CD8-positive, alpha-beta memory T cell (primary cell): ENCODE measurements around the gene UBALD2. TPM values are rescaled to one million over a fixed set of nuclear protein-coding genes. Genes with fewer than 3 reads are reported as not detected.

ENCODE experiments used
- CTCF ChIA-PET: fragments of 350-600 bp; sonication (Branson Sonifier 250); formaldehyde crosslinking; loops from one replicate; lab custom pipeline; 2021; ENCODE audit warnings: antibody characterized with exemption; lab: Charles Lee
- POLR2A ChIA-PET: fragments of 350-600 bp; sonication (Branson Sonifier 250); formaldehyde crosslinking; loops from one replicate; lab custom pipeline; 2021; ENCODE audit warnings: antibody characterized with exemption; lab: Charles Lee
- DNase-seq, 5 donors: peaks; one replicate each; pipeline versions ENCODE4 v3.0.0 to v3.0.0-alpha.2; 2020 to 2022; ENCODE audit warnings: mixed read lengths in 1 of 5
- H3K27ac ChIP-seq: one replicate; pipeline ENCODE4 v1.7.0; 2013; ENCODE audit warnings: low read depth, mild to moderate bottlenecking, low read length, moderate library complexity
- H3K27me3 ChIP-seq: 2 replicates; pipeline ENCODE4 v1.7.0; 2013; ENCODE audit warnings: low read length, mild to moderate bottlenecking; ENCODE audit not compliant: insufficient read depth, poor library complexity, severe bottlenecking
- H3K36me3 ChIP-seq: 2 replicates; pipeline ENCODE4 v1.7.0; 2013; ENCODE audit warnings: mild to moderate bottlenecking, low read length, moderate library complexity; ENCODE audit not compliant: insufficient read depth
- H3K4me1 ChIP-seq: 2 replicates; pipeline ENCODE4 v1.7.0; 2013; ENCODE audit warnings: mild to moderate bottlenecking, low read length, moderate library complexity; ENCODE audit not compliant: insufficient read depth
- H3K4me3 ChIP-seq: 2 replicates; pipeline ENCODE4 v1.7.0; 2013; ENCODE audit warnings: mild to moderate bottlenecking, low read length
- H3K9me3 ChIP-seq: 2 replicates; pipeline ENCODE4 v1.7.0; 2013; ENCODE audit warnings: mild to moderate bottlenecking, low read length
- H3K27ac Mint-ChIP-seq, 8 donors: one replicate each; pipeline ENCODE4 v1.8.0; 2020 to 2021; ENCODE audit warnings: mixed read lengths in 8 of 8, mild to moderate bottlenecking in 6 of 8, inconsistent platforms in 3 of 8, moderate library complexity in 3 of 8
- H3K27me3 Mint-ChIP-seq, 2 donors: one replicate each; pipeline ENCODE4 v1.8.0; 2020 to 2021; ENCODE audit warnings: mixed read lengths in 2 of 2, mild to moderate bottlenecking in 1 of 2, moderate library complexity in 1 of 2
- H3K36me3 Mint-ChIP-seq, 3 donors: one replicate each; pipeline ENCODE4 v1.8.0; 2020 to 2021; ENCODE audit warnings: mixed read lengths in 3 of 3, inconsistent platforms in 1 of 3, mild to moderate bottlenecking in 1 of 3
- H3K4me1 Mint-ChIP-seq, 3 donors: one replicate each; pipeline ENCODE4 v1.8.0; 2020 to 2021; ENCODE audit warnings: mixed read lengths in 3 of 3, inconsistent platforms in 1 of 3, mild to moderate bottlenecking in 1 of 3
- H3K4me3 Mint-ChIP-seq, 7 donors: one replicate each; pipeline ENCODE4 v1.8.0; 2020 to 2021; ENCODE audit warnings: mixed read lengths in 7 of 7, mild to moderate bottlenecking in 6 of 7, moderate library complexity in 4 of 7, inconsistent platforms in 2 of 7
- H3K9me3 Mint-ChIP-seq, 5 donors: one replicate each; pipeline ENCODE4 v1.8.0; 2020 to 2022; ENCODE audit warnings: mixed read lengths in 5 of 5, mild to moderate bottlenecking in 3 of 5, moderate library complexity in 2 of 5, inconsistent platforms in 1 of 5
- polyA plus RNA-seq: library from polyadenylated mRNA; unstranded; fragments of 300-500 nt; fragmentation: Illumina TruSeq; gene quantifications from one replicate; pipeline ENCODE4 v1.2.3, GENCODE V29; 2021
- total RNA-seq, 2 experiments: library from RNA; stranded (reverse); gene quantifications; one replicate each; pipeline ENCODE4 v1.2.3, GENCODE V29; 2021

Gene UBALD2
- total and polyA plus RNA-seq, 3 experiments from 2014 or later: 8.7 to 133 (median 125) TPM

GRCh38 chr17:76271669-76272540 lies 6.8 kb downstream of the UBALD2 start:
- H3K27me3 ChIP-seq: no peaks in the 10 kb centered on the region
- H3K9me3 ChIP-seq: no peaks in the 10 kb centered on the region
- Mint-ChIP-seq H3K27me3 (no peaks in the 10 kb centered on the region), H3K9me3 (no peaks in the 10 kb centered on the region), H3K4me3 (peak overlapping the region; percentile 71 to 91 (median 82)), H3K4me1 (peaks cover 54 to 79% (median 54%) of the 10 kb centered on the region in 3 donors), H3K27ac (peak overlapping the region; percentile 92 to 98 (median 95)), H3K36me3 (peaks cover 0 to 28% (median 6%) of the 10 kb centered on the region in 3 donors)
- POLR2A ChIA-PET: interaction anchor here (0.6 to 4.3 kb wide), 16 partner anchors 9 to 151 kb away, joined by 3 to 38 read pairs (median 4); partner anchors contain the start of genes FOXJ1 and UBALD2
- DNase-seq: peak; percentile 44 to 82 (median 71)
- CTCF ChIA-PET: interaction anchor here (1.0 to 7.3 kb wide), 8 partner anchors 8 to 150 kb away, joined by 4 to 50 read pairs (median 8); no protein-coding TSS in a partner anchor
- H3K4me1 ChIP-seq: peaks cover 74% of the 10 kb centered on the region
- H3K36me3 ChIP-seq: peaks cover 19% of the 10 kb centered on the region
- H3K4me3 ChIP-seq: peak overlapping the region; percentile 59
- H3K27ac ChIP-seq: peak overlapping the region; percentile 67

- DNase-seq: peak in 3 of 5 donors; percentile 31 to 56 (median 55)
- H3K4me3 Mint-ChIP-seq: peak overlapping the region; percentile 71 to 91 (median 82)
- Histone ChIP-seq H3K36me3 (peaks cover 16% of the 10 kb centered on the region), H3K4me1 (peaks cover 65% of the 10 kb centered on the region), H3K9me3 (no peaks in the 10 kb centered on the region), H3K4me3 (peak overlapping the region; percentile 59), H3K27ac (peak overlapping the region; percentile 67), H3K27me3 (no peaks in the 10 kb centered on the region)
- H3K27ac Mint-ChIP-seq: peak overlapping the region; percentile 92 to 98 (median 94)
- POLR2A ChIA-PET: interaction anchor here (0.6 to 4.3 kb wide), 13 partner anchors 10 to 152 kb away, joined by 3 to 38 read pairs (median 4); partner anchors contain the start of genes FOXJ1, RNF157 and UBALD2
- no peaks in the 10 kb centered on the region for H3K9me3 Mint-ChIP-seq
- CTCF ChIA-PET: interaction anchor here (2.0 to 7.3 kb wide), 6 partner anchors 7 to 151 kb away, joined by 4 to 50 read pairs (median 28); no protein-coding TSS in a partner anchor
- peaks cover 45 to 70% (median 46%) of the 10 kb centered on the region in 3 donors for H3K4me1 Mint-ChIP-seq
- peaks cover 0 to 21% (median 5%) of the 10 kb centered on the region in 3 donors for H3K36me3 Mint-ChIP-seq
- no peaks in the 10 kb centered on the region for H3K27me3 Mint-ChIP-seq
Observed at GRCh38 chr17:76272541-76273444, 7.6 kb downstream of the UBALD2 start.

- DNase-seq: no peak
- peak overlapping the region; percentile 85 to 98 (median 94) for H3K27ac Mint-ChIP-seq
- Histone ChIP-seq H3K4me1 (peaks cover 58% of the 10 kb centered on the region), H3K9me3 (no peaks in the 10 kb centered on the region), H3K36me3 (peaks cover 12% of the 10 kb centered on the region), H3K27me3 (no peaks in the 10 kb centered on the region), H3K27ac (peak overlapping the region; percentile 67), H3K4me3 (no peak overlapping the region)
- peaks cover 38 to 62% (median 39%) of the 10 kb centered on the region in 3 donors for H3K4me1 Mint-ChIP-seq
- no peaks in the 10 kb centered on the region for H3K27me3 Mint-ChIP-seq
- CTCF ChIA-PET: interaction anchor here (2.7 to 7.1 kb wide), 3 partner anchors 10 to 151 kb away, joined by 8 to 46 read pairs (median 16); no protein-coding TSS in a partner anchor
- peak overlapping the region in 4 of 7 donors; percentile 71 to 91 (median 80) for H3K4me3 Mint-ChIP-seq
- H3K36me3 Mint-ChIP-seq: peaks cover 0 to 14% (median 0%) of the 10 kb centered on the region in 3 donors
- no peaks in the 10 kb centered on the region for H3K9me3 Mint-ChIP-seq
- POLR2A ChIA-PET: interaction anchor here (0.5 to 4.3 kb wide), 6 partner anchors 11 to 452 kb away, joined by 3 to 38 read pairs (median 5); partner anchors contain the start of genes RNF157 and UBALD2
Observed at GRCh38 chr17:76273445-76274111, 8.4 kb downstream of the UBALD2 start.

- H3K36me3 Mint-ChIP-seq: peaks cover 0 to 9% (median 0%) of the 10 kb centered on the region in 3 donors
- no peaks in the 10 kb centered on the region for H3K27me3 ChIP-seq
- H3K4me1 ChIP-seq: peaks cover 52% of the 10 kb centered on the region
- ChIA-PET CTCF (interaction anchor here (1.1 to 7.1 kb wide), 3 partner anchors 94 to 152 kb away, joined by 3 to 46 read pairs (median 16); no protein-coding TSS in a partner anchor), POLR2A (interaction anchor here (0.6 to 4.3 kb wide), 5 partner anchors 11 to 95 kb away, joined by 3 to 38 read pairs (median 6); partner anchors contain the start of genes RNF157 and UBALD2)
- H3K4me3 ChIP-seq: no peak overlapping the region
- no peaks in the 10 kb centered on the region for H3K9me3 Mint-ChIP-seq
- no peak overlapping the region for H3K27ac ChIP-seq
- no peaks in the 10 kb centered on the region for H3K9me3 ChIP-seq
- peaks cover 32 to 56% (median 34%) of the 10 kb centered on the region in 3 donors for H3K4me1 Mint-ChIP-seq
- H3K27me3 Mint-ChIP-seq: no peaks in the 10 kb centered on the region
- H3K36me3 ChIP-seq: peaks cover 7% of the 10 kb centered on the region
- peak overlapping the region in 2 of 7 donors; percentile 20 to 24 for H3K4me3 Mint-ChIP-seq
- H3K27ac Mint-ChIP-seq: peak overlapping the region in 6 of 8 donors; percentile 26 to 79 (median 36)
- no peak for DNase-seq
Observed at GRCh38 chr17:76274112-76274956, 9.2 kb downstream of the UBALD2 start.

DNA sequence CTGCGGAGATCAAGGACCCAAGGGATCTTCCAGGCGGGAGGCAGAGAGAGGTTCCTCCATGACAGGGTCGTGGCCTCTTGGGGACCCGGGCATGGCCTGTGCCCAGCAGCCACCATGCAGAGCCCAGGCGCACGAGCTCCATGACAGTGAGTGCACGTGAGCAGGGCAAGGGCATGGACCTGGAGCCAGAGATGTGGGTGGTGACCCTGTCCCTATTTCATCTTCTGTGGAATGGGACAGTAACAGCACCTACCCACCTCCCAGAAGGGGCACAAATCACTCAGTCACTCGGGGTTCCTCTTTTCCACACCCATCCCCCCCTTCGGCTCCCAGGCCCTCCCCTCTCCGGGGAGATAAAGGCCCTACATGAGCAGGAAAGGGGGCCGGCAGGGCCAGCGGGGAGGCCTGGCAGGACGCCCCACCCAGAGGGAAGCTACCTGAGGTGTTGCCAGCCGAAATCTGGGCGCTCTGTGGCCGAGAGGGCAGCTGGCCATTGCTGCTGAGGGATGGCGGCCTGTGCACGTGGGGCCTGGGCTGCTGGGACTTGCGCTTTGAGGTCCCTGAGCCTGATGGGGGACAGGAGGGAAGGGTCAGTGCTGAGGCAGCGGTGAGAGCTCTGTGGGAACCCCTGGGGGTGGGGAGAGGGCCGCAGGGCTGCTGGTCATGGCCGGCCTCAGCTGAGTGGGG lies 10.4 kb downstream of the UBALD2 start:
- ChIA-PET CTCF (interaction anchor here (0.8 to 3.7 kb wide), 4 partner anchors 95 to 154 kb away, joined by 3 to 16 read pairs (median 3); no protein-coding TSS in a partner anchor), POLR2A (no interaction called here)
- H3K4me1 ChIP-seq: peaks cover 50% of the 10 kb centered on the region
- no peaks in the 10 kb centered on the region for H3K27me3 ChIP-seq
- Mint-ChIP-seq H3K36me3 (peaks cover 0 to 4% (median 0%) of the 10 kb centered on the region in 3 donors), H3K27ac (peak overlapping the region in 1 of 8 donors; percentile 74), H3K4me1 (peaks cover 23 to 50% (median 28%) of the 10 kb centered on the region in 3 donors), H3K9me3 (no peaks in the 10 kb centered on the region), H3K4me3 (no peak overlapping the region), H3K27me3 (no peaks in the 10 kb centered on the region)
- no peaks in the 10 kb centered on the region for H3K9me3 ChIP-seq
- peaks cover 4% of the 10 kb centered on the region for H3K36me3 ChIP-seq
- no peak overlapping the region for H3K27ac ChIP-seq
- no peak for DNase-seq
- no peak overlapping the region for H3K4me3 ChIP-seq

GRCh38 chr17:76276069-76276431 lies 10.9 kb downstream of the UBALD2 start:
- Histone ChIP-seq H3K27me3 (no peaks in the 10 kb centered on the region), H3K9me3 (no peaks in the 10 kb centered on the region), H3K27ac (no peak overlapping the region), H3K4me3 (no peak overlapping the region), H3K4me1 (peaks cover 45% of the 10 kb centered on the region), H3K36me3 (no peaks in the 10 kb centered on the region)
- ChIA-PET POLR2A (no interaction called here), CTCF (interaction anchor here (0.8 to 3.7 kb wide), 3 partner anchors 95 to 154 kb away, joined by 3 to 16 read pairs (median 3); no protein-coding TSS in a partner anchor)
- peak overlapping the region in 1 of 8 donors; percentile 27 for H3K27ac Mint-ChIP-seq
- H3K9me3 Mint-ChIP-seq: no peaks in the 10 kb centered on the region
- no peak overlapping the region for H3K4me3 Mint-ChIP-seq
- H3K4me1 Mint-ChIP-seq: peaks cover 19 to 45% (median 23%) of the 10 kb centered on the region in 3 donors
- H3K36me3 Mint-ChIP-seq: peaks cover 0 to under 1% (median 0%) of the 10 kb centered on the region in 3 donors
- DNase-seq: no peak
- no peaks in the 10 kb centered on the region for H3K27me3 Mint-ChIP-seq
